ENCODE measurements around the gene GRB2. TPM values are rescaled to one million over a fixed set of nuclear protein-coding genes. Genes with fewer than 3 reads are reported as not detected.
"Not testable (repeated sequence)": the region's sequence is repeated elsewhere in the genome, so short reads cannot be mapped to it uniquely, and the experiment has no call there.

Gene GRB2
- polyA plus RNA-seq, 4 donors: 91.2 to 109 (median 101) TPM

DNA sequence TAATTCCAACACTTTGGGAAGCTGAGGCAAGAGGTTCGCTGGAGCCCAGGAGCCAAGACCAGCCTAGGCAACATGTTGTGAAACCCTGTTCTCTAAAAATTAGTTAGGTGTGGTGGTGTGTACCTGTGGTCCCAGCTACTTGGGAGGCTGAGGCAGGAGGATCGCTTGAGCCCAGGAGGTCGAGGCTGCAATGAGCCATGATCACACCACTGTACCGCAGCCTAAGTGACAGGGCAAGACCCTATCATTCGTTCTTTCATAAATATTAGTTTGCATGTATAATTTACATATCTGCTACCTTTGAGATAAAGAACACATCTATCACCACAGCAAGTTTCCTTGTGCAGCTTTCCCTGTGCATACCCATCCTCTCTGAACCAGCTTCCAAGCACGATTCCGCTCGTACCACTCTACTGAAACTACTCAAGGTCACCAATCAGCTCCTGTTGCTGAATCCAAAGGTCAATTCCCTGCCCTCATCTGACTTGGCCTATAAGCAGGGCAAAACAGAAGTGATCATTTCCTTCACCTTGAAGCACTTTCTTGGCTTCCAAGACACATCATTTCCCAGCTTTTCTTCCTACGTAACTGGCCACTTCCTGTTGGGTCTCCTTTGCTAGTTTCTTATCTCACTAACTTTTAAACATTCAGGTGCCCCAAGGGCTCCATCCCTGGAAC, 49.1 kb downstream of the GRB2 start:
- DNase-seq (ENCODE audit: low read depth in 4 of 4, low spot score in 2 of 4): no peak

DNA sequence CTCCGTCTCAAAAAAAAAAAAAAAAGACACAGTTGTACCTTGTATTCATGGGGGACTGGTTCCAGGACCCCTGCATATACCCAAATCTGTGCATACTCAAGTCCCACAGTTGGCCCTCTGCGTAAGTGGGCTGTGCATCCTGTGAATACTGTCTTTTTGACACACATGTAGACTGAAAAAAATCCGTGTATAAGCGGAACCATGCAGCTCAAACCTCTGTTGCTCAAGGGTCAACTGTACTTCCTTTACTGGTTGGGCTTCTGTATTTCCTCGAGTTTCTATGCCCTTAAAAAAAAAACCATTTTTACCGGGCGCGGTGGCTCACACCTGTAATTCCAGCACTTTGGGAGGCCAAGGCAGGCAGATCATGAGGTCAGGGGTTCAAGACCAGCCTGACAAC, 52.3 kb downstream of the GRB2 start:
- DNase-seq (ENCODE audit: low read depth in 4 of 4, low spot score in 2 of 4): no peak

DNA sequence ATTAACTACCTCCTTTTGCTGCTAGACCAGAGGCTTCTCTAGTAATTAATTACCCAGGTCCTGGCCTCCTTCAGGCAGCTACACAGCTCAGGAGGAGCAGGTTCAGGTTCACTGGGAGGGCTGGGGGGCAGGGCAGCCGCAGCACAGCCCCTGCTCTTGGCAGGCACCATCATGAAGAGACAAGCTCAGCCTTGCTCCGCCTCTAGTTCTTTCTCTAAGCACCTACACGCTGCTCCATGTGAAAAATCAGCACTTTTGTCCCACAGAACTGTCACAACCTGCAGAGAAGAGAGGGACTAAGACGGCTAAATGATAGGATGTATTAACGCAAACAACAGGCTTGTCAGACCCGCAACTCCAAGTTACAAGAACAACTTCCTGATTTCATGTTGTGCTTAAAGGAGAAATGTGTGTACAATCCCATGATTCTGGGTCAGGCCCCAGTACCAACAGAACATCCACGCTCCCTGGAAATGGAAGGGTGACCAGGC, 53.4 kb downstream of the GRB2 start:
- DNase-seq (ENCODE audit: low read depth in 4 of 4, low spot score in 2 of 4): peak; percentile 34 to 71 (median 50)

DNA sequence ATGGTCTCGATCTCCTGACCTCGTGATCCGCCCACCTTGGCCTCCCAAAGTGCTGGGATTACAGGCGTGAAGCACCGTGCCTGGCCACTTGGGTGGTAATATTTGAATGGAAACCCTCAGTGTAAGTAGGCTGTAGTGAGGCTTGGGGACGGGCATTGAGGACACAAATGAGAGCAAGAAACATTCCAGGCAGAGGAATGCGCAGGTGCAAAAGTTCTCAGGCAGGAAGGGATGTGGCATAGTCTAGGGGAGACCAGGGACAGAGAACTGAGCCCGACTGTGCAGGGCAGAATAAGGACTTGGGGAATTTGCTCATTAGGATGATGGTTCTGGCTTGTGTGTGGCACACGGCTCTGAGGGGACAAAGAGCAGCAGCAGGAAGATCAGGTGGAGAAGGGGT, 54.8 kb downstream of the GRB2 start:
- no peak for DNase-seq (ENCODE audit: low read depth in 4 of 4, low spot score in 2 of 4)

DNA sequence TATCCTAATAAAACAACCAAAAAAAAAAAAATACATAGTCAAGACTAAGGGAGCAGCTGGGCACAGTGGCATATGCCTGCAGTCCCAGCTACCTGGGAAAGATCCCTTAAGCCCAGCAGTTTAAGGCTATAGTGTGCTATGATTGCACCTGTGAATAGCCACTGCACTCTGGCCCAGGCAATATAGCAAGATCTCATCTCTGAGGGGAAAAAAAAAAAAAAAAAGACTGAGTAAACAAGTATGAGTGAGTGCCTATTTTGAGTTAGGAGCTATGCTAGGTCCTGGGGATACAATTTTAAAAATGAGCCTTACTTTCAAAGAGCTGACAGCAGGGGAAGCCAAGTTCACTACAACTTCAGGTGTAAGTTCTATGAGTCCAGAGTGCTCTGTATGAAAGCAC, 55.4 kb downstream of the GRB2 start:
- no peak for DNase-seq (ENCODE audit: low read depth in 4 of 4, low spot score in 2 of 4)

DNA sequence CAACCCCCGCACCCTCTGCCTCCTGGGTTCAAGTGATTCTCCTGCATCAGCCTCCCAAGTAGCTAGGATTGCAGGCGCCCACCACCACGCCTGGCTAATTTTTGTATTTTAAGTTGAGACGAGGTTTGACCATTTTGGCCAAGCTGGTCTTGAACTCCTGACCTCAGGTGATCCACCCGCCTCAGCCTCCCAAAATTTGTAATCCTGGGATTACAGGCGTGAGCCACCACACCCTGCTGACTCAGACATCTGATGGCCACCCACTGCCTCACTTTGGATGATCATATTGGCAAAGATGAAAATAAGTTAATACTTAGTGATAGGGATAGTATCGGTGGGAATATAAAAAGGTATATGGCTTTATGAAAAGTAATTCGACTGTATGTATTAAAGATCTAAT, 55.9 kb downstream of the GRB2 start:
- DNase-seq (ENCODE audit: low read depth in 4 of 4, low spot score in 2 of 4): no peak

DNA sequence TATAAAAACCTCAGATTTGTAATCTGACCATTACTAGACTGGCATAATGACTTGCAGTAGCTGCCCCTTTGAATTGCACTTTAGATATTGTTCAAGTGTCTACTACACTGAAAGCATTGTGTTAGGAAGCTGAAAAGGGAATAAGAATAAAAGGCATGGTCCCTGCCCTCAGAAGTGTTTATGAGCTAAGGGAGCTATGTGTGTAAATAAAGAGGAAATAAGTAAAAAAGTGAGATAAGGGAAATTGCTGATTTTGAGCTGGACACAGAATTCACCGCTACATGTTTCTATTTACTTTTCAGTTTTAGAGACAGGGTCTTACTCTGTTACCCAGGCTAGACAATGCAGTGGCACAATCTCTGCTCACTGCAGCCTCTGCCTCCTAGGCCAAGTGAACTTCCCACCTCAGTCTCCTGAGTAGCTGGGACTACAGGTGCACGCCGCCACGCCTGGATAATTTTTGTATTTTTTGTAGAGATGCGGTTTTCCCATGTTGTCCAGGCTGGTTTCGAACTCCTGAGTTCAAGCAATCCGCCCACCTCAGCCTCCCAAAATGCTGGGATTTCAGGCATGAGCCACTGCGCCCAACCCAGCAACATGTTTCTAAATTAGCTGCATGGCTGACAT, 57.0 kb downstream of the GRB2 start:
- no peak for DNase-seq (ENCODE audit: low read depth in 4 of 4, low spot score in 2 of 4)

DNA sequence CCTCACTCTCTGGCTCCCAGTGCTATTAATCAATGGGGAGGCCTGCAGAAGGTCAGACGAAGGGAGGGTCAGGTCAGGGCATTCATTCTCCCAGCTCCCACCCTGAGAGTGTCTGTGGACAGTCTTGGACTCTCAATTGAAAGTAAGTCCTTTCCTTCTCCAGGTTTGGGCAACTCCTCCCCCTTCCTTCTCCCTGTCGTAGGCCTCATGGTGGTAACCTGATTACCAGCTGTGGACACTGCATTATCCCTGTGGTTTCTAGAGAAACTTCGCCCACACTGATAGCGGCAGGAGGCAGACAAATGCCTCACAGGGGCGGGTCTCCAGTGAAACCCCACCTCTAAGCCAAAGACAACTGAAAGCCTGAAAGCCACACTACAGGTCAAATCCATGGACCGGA, 58.6 kb downstream of the GRB2 start:
- no peak for DNase-seq (ENCODE audit: low read depth in 4 of 4, low spot score in 2 of 4)

DNA sequence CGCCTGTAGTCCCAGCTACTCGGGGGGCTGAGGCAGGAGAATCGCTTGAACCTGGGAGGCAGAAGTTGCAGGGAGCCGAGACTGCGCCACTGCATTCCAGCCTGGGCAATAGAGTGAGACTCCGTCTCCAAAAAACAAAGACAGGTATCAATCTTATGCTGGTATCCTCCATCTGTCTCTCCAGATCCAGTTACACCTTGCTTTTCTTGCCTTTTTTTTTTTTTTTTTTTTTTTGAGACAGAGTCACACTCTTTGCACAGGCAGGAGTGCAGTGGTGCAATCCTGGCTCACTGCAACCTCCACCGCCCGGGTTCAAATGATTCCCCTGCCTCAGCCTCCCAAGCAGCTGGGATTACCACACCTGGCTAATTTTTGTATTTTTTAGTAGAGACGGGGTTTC, 59.1 kb downstream of the GRB2 start:
- DNase-seq (ENCODE audit: low read depth in 4 of 4, low spot score in 2 of 4): not testable (repeated sequence)

DNA sequence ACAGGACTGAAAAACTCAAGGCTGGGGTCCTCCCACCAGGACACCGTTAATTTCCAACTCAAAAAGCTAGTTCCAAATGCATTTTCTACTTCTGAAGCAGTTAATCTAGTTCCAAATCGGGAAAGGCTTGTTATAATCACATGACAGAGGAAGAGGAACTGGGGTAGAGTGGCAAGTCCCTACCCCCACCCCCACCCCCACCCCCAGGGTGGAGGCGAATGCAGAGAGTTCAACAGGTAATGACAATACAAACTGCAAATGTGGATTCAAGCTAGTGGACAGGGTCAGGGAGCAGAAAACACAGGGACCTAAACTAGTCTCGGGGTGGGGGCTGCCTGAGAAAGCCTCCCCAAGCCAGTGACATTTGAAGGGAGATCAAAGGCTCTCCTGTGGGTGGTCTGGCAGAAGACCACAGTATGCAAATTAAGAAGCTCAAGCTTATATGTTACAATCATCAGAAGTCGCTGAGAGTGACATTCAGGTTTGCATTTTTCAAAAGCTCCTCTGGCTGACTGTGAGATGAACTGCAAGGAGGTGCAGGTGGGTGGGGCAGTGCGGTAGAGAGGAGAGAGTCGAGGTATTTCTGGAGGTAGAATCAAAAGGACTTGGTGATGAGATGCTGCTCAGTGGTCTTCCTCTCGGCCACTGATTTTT, 59.8 kb downstream of the GRB2 start:
- no peak for DNase-seq (ENCODE audit: low read depth in 4 of 4, low spot score in 2 of 4)

DNA sequence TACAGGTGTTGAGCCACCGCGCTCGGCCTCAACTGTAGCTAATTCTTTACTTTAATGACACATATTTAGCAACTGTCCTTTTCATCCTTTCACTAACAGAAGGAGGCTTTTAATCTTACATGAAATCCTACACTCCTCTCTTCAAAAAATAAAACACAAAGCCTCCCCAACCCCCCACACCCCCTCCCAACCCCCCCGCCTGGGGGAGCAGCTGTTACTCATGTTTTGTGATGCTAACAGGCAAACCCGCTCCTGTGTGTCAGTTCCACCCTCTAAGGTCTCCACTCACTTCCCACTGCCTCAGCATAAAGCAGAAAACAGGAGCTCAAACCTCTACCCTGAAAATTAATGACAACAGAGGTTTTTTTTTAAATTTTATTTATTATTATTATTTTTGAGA, 60.8 kb downstream of the GRB2 start:
- DNase-seq (ENCODE audit: low read depth in 4 of 4, low spot score in 2 of 4): no peak

DNA sequence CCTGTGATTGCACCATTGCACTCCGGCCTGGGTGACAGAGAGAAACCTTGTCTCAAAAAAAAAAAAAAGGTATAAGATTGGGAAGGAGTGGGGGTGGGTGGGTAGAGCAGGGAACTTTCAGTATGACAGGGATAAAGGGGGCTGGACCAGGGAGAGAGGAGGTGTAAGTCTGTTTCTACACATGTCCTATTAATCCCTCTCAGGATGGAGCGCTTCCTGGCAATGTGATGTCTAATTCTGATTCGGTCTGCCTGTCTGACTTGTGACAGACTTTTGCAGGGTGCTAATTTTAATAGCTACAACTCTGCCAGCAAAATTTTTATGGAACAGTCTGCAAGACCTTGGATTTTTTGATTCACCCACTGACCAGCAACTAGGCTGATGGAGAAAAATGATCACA, 62.5 kb downstream of the GRB2 start:
- no peak for DNase-seq (ENCODE audit: low read depth in 4 of 4, low spot score in 2 of 4)

DNA sequence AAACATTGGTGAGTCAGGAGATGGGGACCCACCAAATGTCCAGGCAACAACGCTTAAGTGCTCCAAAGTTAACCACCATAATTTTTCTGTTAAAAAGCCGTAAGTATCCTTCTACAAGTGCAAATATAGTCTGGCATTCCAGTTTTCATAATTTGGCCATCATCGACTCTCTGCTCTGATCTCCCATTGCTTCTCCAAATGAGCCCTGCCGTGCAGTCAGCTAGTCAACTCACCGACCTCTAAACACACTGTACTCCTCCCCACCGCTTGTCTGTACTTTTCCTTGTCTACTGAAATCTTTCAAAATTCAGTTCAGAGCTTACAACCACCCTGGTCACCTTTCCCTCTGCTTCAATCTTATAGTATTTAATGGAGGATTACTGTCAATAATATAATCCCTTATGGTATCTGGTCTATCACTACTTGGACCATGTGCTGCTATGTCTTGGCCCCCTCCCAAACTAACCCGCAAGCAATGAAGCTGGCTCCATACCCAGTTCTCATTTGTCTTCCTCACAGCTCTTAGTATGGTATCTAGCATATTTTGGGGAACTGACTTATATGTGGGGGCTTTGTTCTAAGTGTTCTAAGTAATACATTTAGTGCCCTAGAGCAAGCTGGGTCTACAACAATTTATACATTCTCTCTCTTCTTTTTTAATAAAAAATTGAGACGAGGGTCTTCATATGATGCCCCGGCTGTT, 63.5 kb downstream of the GRB2 start:
- no peak for DNase-seq (ENCODE audit: low read depth in 4 of 4, low spot score in 2 of 4)

DNA sequence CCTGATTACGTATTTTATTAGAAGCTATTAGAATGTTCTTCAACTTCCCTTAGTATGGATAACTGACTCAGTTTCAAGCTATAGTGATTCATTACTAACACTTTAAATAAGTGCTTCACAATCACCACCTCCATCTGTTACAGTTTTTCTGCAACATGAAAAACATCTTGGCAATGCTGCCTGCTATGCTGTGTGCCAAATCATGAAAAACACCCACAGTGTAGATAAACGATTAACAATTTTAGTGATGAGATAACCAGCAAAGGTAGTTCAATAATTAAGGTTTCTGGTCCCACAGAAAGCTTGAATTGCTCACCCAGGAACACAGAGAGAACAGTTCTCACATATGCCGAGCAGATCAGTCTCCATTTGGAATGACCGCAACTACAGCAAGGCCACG, 64.8 kb downstream of the GRB2 start:
- DNase-seq (ENCODE audit: low read depth in 4 of 4, low spot score in 2 of 4): no peak

DNA sequence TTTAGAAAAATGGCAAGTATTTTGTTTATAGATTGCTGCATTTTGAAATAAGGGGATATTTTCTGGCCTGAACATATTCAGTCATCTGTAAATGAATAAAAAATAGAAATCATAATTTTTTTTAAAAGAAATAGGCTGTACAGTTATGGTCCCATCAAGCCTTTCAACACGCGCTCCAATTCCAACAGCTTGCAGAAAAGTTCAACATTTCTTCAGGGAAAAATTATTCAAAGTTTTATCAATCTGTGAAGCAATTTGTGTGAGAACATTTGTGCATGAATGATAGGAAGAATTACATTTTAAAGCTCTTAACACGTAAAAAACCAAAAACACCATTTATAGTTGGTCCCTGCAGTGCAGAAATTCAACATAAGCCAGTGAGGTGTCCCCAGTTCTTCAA, 65.5 kb downstream of the GRB2 start:
- no peak for DNase-seq (ENCODE audit: low read depth in 4 of 4, low spot score in 2 of 4)

DNA sequence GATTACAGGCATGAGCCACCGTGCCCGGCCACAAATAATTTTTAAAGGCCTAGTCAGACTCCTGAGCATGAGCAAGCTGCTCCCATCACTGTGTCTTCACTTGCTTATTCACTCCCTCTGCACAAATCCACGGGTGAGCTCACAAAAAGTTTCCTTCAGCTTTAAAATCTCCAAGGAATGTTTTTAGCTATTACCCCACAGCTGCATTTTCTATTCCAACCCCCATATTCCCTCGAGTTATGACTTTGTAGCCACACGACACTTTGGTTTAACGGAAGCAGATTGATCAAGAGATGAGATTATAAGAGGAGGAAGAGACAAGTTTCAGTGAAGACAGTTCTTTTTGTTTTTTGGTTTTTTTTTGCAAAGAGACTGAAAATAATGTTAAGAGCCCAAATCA, 67.1 kb downstream of the GRB2 start:
- DNase-seq (ENCODE audit: low read depth in 4 of 4, low spot score in 2 of 4): no peak

DNA sequence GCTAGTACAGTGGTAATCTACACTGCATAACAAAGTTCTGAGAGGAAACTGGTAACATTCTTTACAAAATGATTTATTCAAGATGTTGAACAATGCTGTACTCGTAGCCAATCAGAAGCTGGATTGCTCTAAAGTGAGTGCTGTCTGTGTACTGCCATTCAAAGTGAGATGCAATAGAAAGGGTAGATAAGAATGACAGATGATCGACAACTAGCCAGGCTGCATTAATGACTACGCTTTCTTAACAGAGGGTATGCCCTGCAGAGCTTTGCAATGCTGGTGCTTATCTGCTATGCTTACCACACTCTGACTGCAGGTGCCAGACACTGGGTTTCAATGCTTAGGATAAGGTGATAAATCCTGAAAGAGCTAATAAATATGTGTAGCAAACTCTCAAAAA, 70.2 kb downstream of the GRB2 start:
- DNase-seq (ENCODE audit: low read depth in 4 of 4, low spot score in 2 of 4): no peak

DNA sequence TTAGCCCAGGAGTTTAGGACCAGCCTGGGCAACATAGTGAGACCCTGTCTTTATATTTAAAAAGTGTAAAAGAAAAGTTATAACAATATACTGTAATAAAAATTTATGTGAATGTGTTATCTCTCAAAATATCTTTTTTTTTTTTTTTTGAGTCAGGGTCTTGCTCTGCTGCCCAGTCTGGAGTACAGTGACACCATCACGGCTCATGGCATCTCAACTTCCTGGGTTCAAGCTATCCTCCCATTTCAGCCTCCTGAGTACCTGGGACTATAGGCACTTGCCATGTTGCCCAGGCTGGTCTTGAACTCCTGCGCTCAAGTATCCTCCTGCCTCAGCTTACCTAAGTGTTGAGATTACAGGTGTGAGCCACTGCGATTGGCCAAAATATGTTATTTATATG, 70.8 kb downstream of the GRB2 start:
- no peak for DNase-seq (ENCODE audit: low read depth in 4 of 4, low spot score in 2 of 4)

DNA sequence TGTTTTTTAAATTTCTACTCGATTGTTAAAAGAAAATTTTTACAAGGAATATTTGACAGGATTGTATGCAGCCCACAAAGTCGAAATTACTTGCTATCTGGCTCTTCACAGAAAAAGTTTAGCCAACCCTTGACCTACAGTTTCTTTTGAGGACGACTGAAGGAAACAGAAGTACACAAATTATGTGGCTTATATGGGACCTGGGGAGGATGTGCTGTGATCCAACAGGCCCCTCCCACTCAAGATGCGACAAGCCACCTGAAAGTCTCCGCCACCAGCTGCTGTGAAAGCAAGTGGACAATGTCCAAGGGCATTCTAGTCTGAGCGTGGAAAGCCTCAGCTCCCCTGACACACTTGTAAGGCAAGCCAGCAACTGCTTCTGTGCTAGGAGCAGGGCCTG, 73.8 kb downstream of the GRB2 start:
- DNase-seq (ENCODE audit: low read depth in 4 of 4, low spot score in 2 of 4): no peak

DNA sequence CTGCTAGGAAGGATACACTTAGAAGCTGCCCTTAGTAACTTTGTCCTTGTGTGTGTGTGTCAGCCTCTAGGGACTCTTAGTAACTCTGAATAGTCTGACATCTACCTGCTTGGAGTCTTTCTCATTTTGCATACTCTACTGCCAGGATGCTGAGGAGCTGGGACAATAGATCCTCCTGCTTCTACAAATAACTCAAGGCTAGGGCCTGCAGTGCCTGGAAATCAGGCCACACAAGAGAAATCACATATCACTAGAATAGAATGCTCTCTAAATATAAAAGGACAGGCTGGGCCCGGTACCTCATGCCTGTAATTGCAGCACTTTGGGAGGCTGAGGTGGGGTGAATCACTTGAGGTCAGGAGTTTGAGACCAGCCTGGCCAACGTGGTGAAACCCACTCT, 77.7 kb downstream of the GRB2 start:
- no peak for DNase-seq (ENCODE audit: low read depth in 4 of 4, low spot score in 2 of 4)

DNA sequence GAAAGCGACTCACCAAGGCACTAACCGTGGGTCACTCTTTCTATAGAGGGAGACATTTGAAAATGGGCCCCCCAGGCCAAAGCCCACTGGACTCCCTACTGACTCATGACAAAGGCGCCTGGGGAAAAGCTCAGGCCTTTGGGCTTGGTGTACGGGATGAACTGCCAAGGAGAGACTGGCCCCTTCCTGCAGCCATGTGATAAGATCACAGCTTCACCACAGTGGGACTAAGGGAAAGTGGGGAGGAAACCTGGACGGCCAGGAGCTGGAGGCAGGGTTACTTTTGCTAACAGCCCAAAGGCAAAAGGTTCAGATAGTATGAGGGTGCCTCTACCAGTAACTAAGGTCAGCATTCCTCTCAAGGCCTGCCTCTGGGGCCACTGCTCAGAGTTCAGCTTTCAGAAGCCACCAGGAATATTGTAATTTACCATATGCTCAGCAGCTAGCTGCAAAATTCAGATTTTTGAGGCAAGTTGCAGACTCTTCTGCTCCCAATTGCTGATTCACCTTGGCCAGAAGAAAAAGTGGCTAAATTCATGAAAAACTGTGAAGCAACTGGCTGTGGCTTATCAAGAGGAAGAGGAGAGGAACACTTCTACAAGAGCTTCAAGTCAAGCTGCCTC, 79.1 kb downstream of the GRB2 start:
- DNase-seq (ENCODE audit: low read depth in 4 of 4, low spot score in 2 of 4): no peak

All from left renal cortex interstitium (tissue), 4 donors.